GM12878 (cell line): Measurements from ENCODE around the gene TEX30. TPM values are rescaled to one million over a fixed set of nuclear protein-coding genes. Genes with fewer than 3 reads are reported as not detected.

Experiments used
- ATAC-seq: fragments of 200-7000 bp; cut with Tn5 transposase; 3 replicates; pipeline ENCODE4 v1.9.1; 2020; ENCODE audit warnings: mild to moderate bottlenecking, moderate library complexity
- BruUV-seq: library from RNA; stranded (reverse); fragments of 400-500 nt; replicated peaks from 2 replicates; lab custom pipeline; 2021; lab: Mats Ljungman, UMichigan
- CTCF ChIA-PET: fragments of 300-600 bp; sonication (Branson Sonifier 250); formaldehyde crosslinking; extraction: SDS; loops from one replicate; lab custom pipeline; 2021; ENCODE audit warnings: inconsistent platforms; lab: Yijun Ruan, JAX
- POLR2A ChIA-PET: fragments of 350-600 bp; formaldehyde crosslinking; extraction: SDS; loops from one replicate; lab custom pipeline; 2021; ENCODE audit warnings: inconsistent platforms; lab: Charles Lee
- RAD21 ChIA-PET: fragments of 300-600 bp; sonication (Branson Sonifier 250); formaldehyde crosslinking; loops from one replicate; lab custom pipeline; 2023; ENCODE audit warnings: antibody characterized with exemption; ENCODE audit not compliant: unreplicated experiment; lab: Charles Lee
- SMC1A ChIA-PET: fragments of 300-600 bp; sonication (Branson Sonifier 250); formaldehyde crosslinking; loops from one replicate; lab custom pipeline; 2023; ENCODE audit not compliant: unreplicated experiment, uncharacterized antibody; lab: Charles Lee
- DNase-seq: peaks from one replicate; pipeline ENCODE4 v3.0.0-alpha.2; 2011; ENCODE audit warnings: low read depth, low spot score
- FAIRE-seq: peaks from 3 replicates; lab custom pipeline; 2011; peaks lifted over from hg19 to GRCh38; lab: Jason Lieb, UNC
- H2AFZ ChIP-seq: 2 replicates; pipeline ENCODE4 v1.6.0; 2011; ENCODE audit warnings: low read depth, low read length, control low read depth; ENCODE audit not compliant: control insufficient read depth
- H3K27ac ChIP-seq: 2 replicates; pipeline ENCODE4 v1.5.1; 2011; ENCODE audit warnings: control low read depth; ENCODE audit not compliant: control insufficient read depth, insufficient read depth
- H3K27me3 ChIP-seq, 2 experiments: replicated peaks in 1 of 2; 2 replicates each; pipeline versions ENCODE4 v1.6.0 to v1.6.1; 2011; ENCODE audit warnings: low read length in 1 of 2; ENCODE audit not compliant: control insufficient read depth in 2 of 2, insufficient read depth in 2 of 2
- H3K36me3 ChIP-seq, 2 experiments: 2 replicates each; pipeline ENCODE4 v1.5.1; 2011; ENCODE audit warnings: low read length in 1 of 2; ENCODE audit not compliant: control insufficient read depth in 2 of 2, insufficient read depth in 2 of 2
- H3K4me1 ChIP-seq: 2 replicates; pipeline ENCODE4 v1.6.1; 2011; ENCODE audit warnings: mild to moderate bottlenecking, low read length, moderate library complexity, mixed read lengths; ENCODE audit not compliant: control insufficient read depth, insufficient read depth
- H3K4me2 ChIP-seq: 2 replicates; pipeline ENCODE4 v1.6.0; 2011; ENCODE audit warnings: control low read depth; ENCODE audit not compliant: control insufficient read depth, insufficient read depth
- H3K4me3 ChIP-seq: fragments of 200-600 bp; sonication (generic); 2 replicates; pipeline ENCODE4 v1.5.1; 2016
- H3K79me2 ChIP-seq: 2 replicates; pipeline ENCODE4 v1.6.0; 2011; ENCODE audit warnings: low read length; ENCODE audit not compliant: control insufficient read depth, insufficient read depth
- H3K9ac ChIP-seq: 2 replicates; pipeline ENCODE4 v1.8.0; 2011; ENCODE audit warnings: low read length, control low read depth, mixed read lengths; ENCODE audit not compliant: control insufficient read depth, insufficient read depth
- H3K9me3 ChIP-seq: replicated peaks from 3 replicates; pipeline ENCODE4 v1.5.1; 2011; ENCODE audit warnings: mild to moderate bottlenecking, low read length; ENCODE audit not compliant: control insufficient read depth, insufficient read depth
- H4K20me1 ChIP-seq: 2 replicates; pipeline ENCODE4 v1.6.0; 2011; ENCODE audit not compliant: control insufficient read depth, insufficient read depth
- ATF7 ChIP-seq: fragments of 450-650 bp; IDR thresholded peaks from 2 replicates; pipeline ENCODE4 v1.6.1; 2016; ENCODE audit warnings: low read depth, mild to moderate bottlenecking
- CEBPB ChIP-seq, 2 experiments: fragments of 150-350 bp in 1 of 2; IDR thresholded peaks; 2 replicates each; pipeline ENCODE4 v1.6.1; 2012 to 2014; ENCODE audit warnings: low read depth in 2 of 2, low read length in 2 of 2, borderline replicate concordance in 1 of 2, inconsistent platforms in 1 of 2
- CHD2 ChIP-seq: IDR thresholded peaks from 2 replicates; pipeline ENCODE4 v1.6.1; 2011; ENCODE audit warnings: low read depth, low read length, improper control_type of control experiment, borderline replicate concordance
- E2F4 ChIP-seq: IDR thresholded peaks from 2 replicates; pipeline ENCODE4 v1.6.1; 2012; ENCODE audit warnings: low read depth, low read length, improper control_type of control experiment
- EP300 ChIP-seq, 2 experiments: fragments of 150-350 bp in 1 of 2; IDR thresholded peaks; 2 replicates each; pipeline ENCODE4 v1.6.1; 2011 to 2012; ENCODE audit warnings: low read depth in 2 of 2, low read length in 2 of 2, borderline replicate concordance in 1 of 2, improper control_type of control experiment in 1 of 2, inconsistent platforms in 1 of 2; ENCODE audit not compliant: control insufficient read depth in 1 of 2
- FOXM1 ChIP-seq: IDR thresholded peaks from 2 replicates; pipeline ENCODE4 v1.6.1; 2012; ENCODE audit warnings: low read depth, mild to moderate bottlenecking, inconsistent platforms, low read length, moderate library complexity
- IRF3 ChIP-seq: fragments of 450-650 bp; IDR thresholded peaks from 2 replicates; pipeline ENCODE4 v1.6.1; 2014; ENCODE audit warnings: mild to moderate bottlenecking
- JUND ChIP-seq: IDR thresholded peaks from 2 replicates; pipeline ENCODE4 v1.6.1; 2012; ENCODE audit warnings: low read depth, mild to moderate bottlenecking, low read length, improper control_type of control experiment, moderate library complexity
- NFYA ChIP-seq: IDR thresholded peaks from 2 replicates; pipeline ENCODE4 v1.6.1; 2011; ENCODE audit warnings: low read depth, mild to moderate bottlenecking, low read length, improper control_type of control experiment, borderline replicate concordance
- RAD21 ChIP-seq: IDR thresholded peaks from 2 replicates; pipeline ENCODE4 v1.6.1; 2011; ENCODE audit warnings: mild to moderate bottlenecking, low read depth, low read length, moderate library complexity; ENCODE audit not compliant: insufficient read depth
- RELB ChIP-seq: fragments of 450-650 bp; IDR thresholded peaks from 2 replicates; pipeline ENCODE4 v1.6.1; 2017; ENCODE audit warnings: low read depth, mild to moderate bottlenecking, moderate library complexity
- SMAD5 ChIP-seq: IDR thresholded peaks from 2 replicates; pipeline ENCODE4 v1.6.1; 2016; ENCODE audit warnings: antibody characterized with exemption, low read depth
- SMARCA5 ChIP-seq: fragments of 450-650 bp; IDR thresholded peaks from 2 replicates; pipeline ENCODE4 v1.6.1; 2017; ENCODE audit warnings: mild to moderate bottlenecking
- SUZ12 ChIP-seq: fragments of 200-600 bp; sonication (generic); IDR thresholded peaks from one replicate; pipeline ENCODE4 v1.6.1; 2018; ENCODE audit warnings: antibody characterized with exemption, mild to moderate bottlenecking; ENCODE audit not compliant: unreplicated experiment
- TAF1 ChIP-seq: IDR thresholded peaks from 2 replicates; pipeline ENCODE4 v1.6.1; 2011; ENCODE audit warnings: mild to moderate bottlenecking, low read depth, low read length, borderline replicate concordance
- ZBTB40 ChIP-seq: fragments of 450-650 bp; IDR thresholded peaks from 2 replicates; pipeline ENCODE4 v1.6.1; 2016; ENCODE audit warnings: mild to moderate bottlenecking, moderate library complexity, borderline replicate concordance
- WGBS: methylation state at CpG from one replicate; pipeline ENCODE4 v1.1.6; 2016; ENCODE audit warnings: low lambda C conversion rate; ENCODE audit not compliant: insufficient replicate concordance, insufficient coverage; ENCODE audit errors: missing lambda C conversion rate; 5-methylcytosine and 5-hydroxymethylcytosine counted together
- in situ Hi-C: fragments of 300-500 bp; cut with MboI; formaldehyde crosslinking; loops from 9 replicates; pipeline ENCODE4 v1.14.3; 2018; ENCODE audit warnings: mixed read lengths
- intact Hi-C: fragments of 100-400 bp; cut with micrococcal nuclease; formaldehyde crosslinking; loops from one replicate; pipeline ENCODE4 v1.14.2; 2022; ENCODE audit not compliant: unreplicated experiment
- polyA plus RNA-seq, 11 experiments: library from polyadenylated mRNA; depleted of rRNA in 4 of 11; unstranded in 6 of 11; stranded (reverse) in 5 of 11; fragments of >200 nt; fragmentation: Nextera tagmentation in 4 of 11; fragmentation: Illumina TruSeq in 1 of 11; extraction: Ambion mirVana in 4 of 11; extraction: Trizol in 1 of 11; gene quantifications; 1 replicate in 1 of 11; 2 replicates in 10 of 11; pipeline versions ENCODE4 v1.2.1 to v1.2.3, GENCODE V29; 2011 to 2016; ENCODE audit warnings: inconsistent platforms in 2 of 11, missing spikeins in 2 of 11, low read depth in 1 of 11
- total RNA-seq, 4 experiments: library from RNA; depleted of rRNA in 3 of 4; stranded (reverse); fragments of >200 nt in 3 of 4; fragmentation: Illumina TruSeq in 1 of 4; extraction: Trizol in 1 of 4; gene quantifications; 2 replicates each; pipeline versions ENCODE4 v1.2.1 to v1.2.3, GENCODE V29; 2013 to 2021

TEX30 gene
- total and polyA plus RNA-seq, 10 of the 15 experiments (the other 5 are each of a cell fraction or from before 2014, with no cell fraction given): 19.7 to 114 (median 25.0) TPM

- DNase-seq: no peak
- ATAC-seq: no peak
- Histone ChIP-seq H3K27ac (no peak overlapping the region), H3K4me2 (no peak overlapping the region), H3K27me3 (no peaks in the 10 kb centered on the region), H3K4me3 (no peak overlapping the region), H4K20me1 (no peaks in the 10 kb centered on the region), H3K9ac (no peak overlapping the region), H3K4me1 (peaks cover 4% of the 10 kb centered on the region; the same call in 1 of the 2 replicates), H3K36me3 (peaks cover 0 to 7% of the 10 kb centered on the region in 2 experiments; a peak in 2 of 4 replicates), H3K79me2 (no peaks in the 10 kb centered on the region), H3K9me3 (peaks cover 2% of the 10 kb centered on the region; the same call in 2 of the 3 replicates), H2AFZ (no peak overlapping the region)
- ChIA-PET RAD21 (no interaction called here), POLR2A (interaction anchor here (1.0 kb wide), 1 partner anchor 16 kb away, joined by 5 read pairs; no protein-coding TSS in a partner anchor), CTCF (interaction anchor here (0.6 to 2.1 kb wide), 2 partner anchors 10 to 16 kb away, joined by 3 to 6 read pairs; no protein-coding TSS in a partner anchor), SMC1A (interaction anchor here (1.0 kb wide), 1 partner anchor 17 kb away, joined by 3 read pairs; no protein-coding TSS in a partner anchor)
- 93% methylated on average over 3 of the region's 3 CpGs for WGBS
- in situ Hi-C loops: no loop called here
- no peak for FAIRE-seq
- no TSS peak for BruUV-seq
- intact Hi-C loops: no loop called here
- TF ChIP-seq NFYA: no peak
- no peak for TF ChIP-seq SMAD5
- no peak for TF ChIP-seq ZBTB40
- TF ChIP-seq RAD21: no peak
- no peak for TF ChIP-seq FOXM1
- no peak for TF ChIP-seq ATF7
- TF ChIP-seq IRF3: no peak
- no peak for TF ChIP-seq SUZ12
- no peak for TF ChIP-seq CEBPB (IDR thresholded peaks at IDR 0.05; ENCODE audit: borderline replicate concordance in 1 of 2, low read depth in 2 of 2, low read length in 2 of 2)
- TF ChIP-seq RELB: no peak
- TF ChIP-seq CHD2: no peak
- TF ChIP-seq EP300 (IDR thresholded peaks at IDR 0.05; ENCODE audit: borderline replicate concordance in 1 of 2, control insufficient read depth in 1 of 2, low read depth in 2 of 2, low read length in 2 of 2): no peak
- no peak for TF ChIP-seq SMARCA5
- TF ChIP-seq E2F4: no peak
- no peak for TF ChIP-seq TAF1
- no peak for TF ChIP-seq JUND
These were observed 10.9 kb upstream of the TEX30 start for GRCh38 chr13:102784483-102784882.
